ENCODE data around the gene EPHA1. TPM values are rescaled to one million over a fixed set of nuclear protein-coding genes. Genes with fewer than 3 reads are reported as not detected.
"Not testable (repeated sequence)": the region's sequence is repeated elsewhere in the genome, so short reads cannot be mapped to it uniquely, and the experiment has no call there.

The EPHA1 gene
- total RNA-seq, 1 donor from 2014 or later, result 12.5 TPM

- DNase-seq, result not testable (repeated sequence)
These were observed 6.4 kb downstream of the EPHA1 start for GRCh38 chr7:143402233-143402632.

GRCh38 chr7:143401265-143401664, 7.4 kb downstream of the EPHA1 start:
- DNase-seq, result no peak

- DNase-seq, result no peak
These were observed 9.0 kb downstream of the EPHA1 start for GRCh38 chr7:143399642-143400041.

- DNase-seq, result no peak
These were observed 9.5 kb downstream of the EPHA1 start for GRCh38 chr7:143399151-143399550.

- no peak for DNase-seq
These were observed 10.0 kb downstream of the EPHA1 start for GRCh38 chr7:143398616-143399015.

GRCh38 chr7:143397710-143398530, 10.7 kb downstream of the EPHA1 start:
- no peak for DNase-seq

GRCh38 chr7:143396625-143397556, 11.8 kb downstream of the EPHA1 start:
- no peak for DNase-seq

- DNase-seq, result no peak
These were observed 12.5 kb downstream of the EPHA1 start for GRCh38 chr7:143396182-143396581.

- DNase-seq, result no peak
These were observed 13.2 kb downstream of the EPHA1 start for GRCh38 chr7:143395187-143396149.

- DNase-seq, result no peak
These were observed 13.9 kb downstream of the EPHA1 start for GRCh38 chr7:143394777-143395176.

GRCh38 chr7:143394068-143394467, 14.6 kb downstream of the EPHA1 start:
- no peak for DNase-seq

- DNase-seq, result no peak
These were observed 15.2 kb downstream of the EPHA1 start for GRCh38 chr7:143393267-143394041.

- no peak for DNase-seq
These were observed 15.8 kb downstream of the EPHA1 start for GRCh38 chr7:143392875-143393266.

- not testable (repeated sequence) for DNase-seq
These were observed 16.2 kb downstream of the EPHA1 start for GRCh38 chr7:143392427-143392826.

- peak; percentile 56 for DNase-seq
These were observed 16.9 kb downstream of the EPHA1 start for GRCh38 chr7:143391462-143392404.

- no peak for DNase-seq
These were observed 17.8 kb downstream of the EPHA1 start for GRCh38 chr7:143390773-143391317.

- no peak for DNase-seq
These were observed 18.4 kb downstream of the EPHA1 start for GRCh38 chr7:143390104-143390772.

GRCh38 chr7:143389316-143390103, 19.1 kb downstream of the EPHA1 start:
- DNase-seq, result no peak

Data from tongue (tissue), 2 donors.